Body of pancreas (tissue), 4 donors: ENCODE measurements around the gene NCOR1. TPM values are rescaled to one million over a fixed set of nuclear protein-coding genes. Genes with fewer than 3 reads are reported as not detected.
A peak's percentile ranks its signal among the peaks of the same experiment; 100 is the strongest.
"Not testable (repeated sequence)": the region's sequence is repeated elsewhere in the genome, so short reads cannot be mapped to it uniquely, and the experiment has no call there.

ENCODE experiments used
- ATAC-seq: fragments of 150-250 bp; one replicate; pipeline ENCODE4 v1.9.1; 2016
- DNase-seq, 4 donors: peaks; one replicate each; pipeline ENCODE4 v3.0.0-alpha.2; 2019
- H3K27ac ChIP-seq, 4 donors: fragments of 200-600 bp; sonication (generic); 1 replicate in 3 of 4; 2 replicates in 1 of 4; pipeline versions ENCODE4 v1.5.1 to v1.6.1; 2016 to 2019; ENCODE audit warnings: mild to moderate bottlenecking in 1 of 4, mixed read lengths in 1 of 4, moderate library complexity in 1 of 4
- H3K27me3 ChIP-seq, 2 donors: fragments of 200-600 bp; sonication (generic); one replicate each; pipeline ENCODE4 v1.6.0; 2016; ENCODE audit warnings: mild to moderate bottlenecking in 1 of 2
- H3K36me3 ChIP-seq, 2 donors: fragments of 200-600 bp; sonication (generic); replicated peaks in 1 of 2; 2 replicates each; pipeline ENCODE4 v1.5.1; 2016; ENCODE audit warnings: low read depth in 2 of 2; ENCODE audit not compliant: insufficient read depth in 1 of 2
- H3K4me1 ChIP-seq: fragments of 200-600 bp; sonication (generic); one replicate; pipeline ENCODE4 v1.6.0; 2016
- H3K4me3 ChIP-seq, 2 donors: fragments of 200-600 bp; sonication (generic); 1 replicate in 1 of 2; 2 replicates in 1 of 2; pipeline ENCODE4 v1.5.1; 2016 to 2019
- H3K9me3 ChIP-seq, 3 donors: fragments of 200-600 bp; sonication (generic); 1 replicate in 2 of 3; 2 replicates in 1 of 3; pipeline ENCODE4 v1.5.1; 2016
- CTCF ChIP-seq, 7 experiments: fragments of 450-650 bp in 4 of 7; fragments of 200-600 bp in 3 of 7; sonication (generic) in 3 of 7; IDR thresholded peaks; one replicate each; pipeline ENCODE4 v1.5.1; 2016 to 2019; ENCODE audit warnings: antibody characterized with exemption in 7 of 7
- POLR2A ChIP-seq, 3 donors: fragments of 450-650 bp; IDR thresholded peaks; one replicate each; pipeline ENCODE4 v1.6.1; 2016; ENCODE audit warnings: antibody characterized with exemption in 3 of 3, mild to moderate bottlenecking in 2 of 3
- WGBS, 2 donors: methylation state at CpG; one replicate each; pipeline ENCODE4 v1.1.5; 2017; 5-methylcytosine and 5-hydroxymethylcytosine counted together
- intact Hi-C: fragments of 100-400 bp; cut with DNase I; formaldehyde crosslinking; loops from one replicate; pipeline ENCODE4 v1.15.1; 2023
- total RNA-seq, 2 donors: library from RNA; depleted of rRNA; stranded (reverse); fragments of >200 nt; gene quantifications; one replicate each; pipeline ENCODE4 v1.1.0, GENCODE V29; 2016

Gene NCOR1
- total RNA-seq, 2 donors from 2014 or later = 120 to 230 TPM

GRCh38 chr17:16232391-16232790 lies 17.1 kb upstream of the NCOR1 start:
- no peaks in the 10 kb centered on the region for H3K36me3 ChIP-seq
- H3K27me3 ChIP-seq = no peaks in the 10 kb centered on the region
- DNase-seq (no peak), ATAC-seq (no peak)
- TF ChIP-seq CTCF (IDR thresholded peaks at IDR 0.05) (no peak), POLR2A (IDR thresholded peaks at IDR 0.05) (no peak)
- WGBS, 2 donors = 82 to 100% methylated on average over 1 of the region's 1 CpG
- no peak overlapping the region for H3K27ac ChIP-seq
- no peaks in the 10 kb centered on the region for H3K4me1 ChIP-seq
- no peak overlapping the region for H3K4me3 ChIP-seq
- intact Hi-C loops = no loop called here
- H3K9me3 ChIP-seq = no peaks in the 10 kb centered on the region

- 88 to 93% methylated on average over 8 of the region's 8 CpGs for WGBS, 2 donors
Measured at GRCh38 chr17:16229912-16230561, 14.7 kb upstream of the NCOR1 start.

GRCh38 chr17:16222406-16222805 lies 7.1 kb upstream of the NCOR1 start:
- intact Hi-C loops = no loop called here
- 98% methylated on average over 3 of the region's 3 CpGs for WGBS, 2 donors

More at GRCh38 chr17:16229912-16230561, 14.7 kb upstream of the NCOR1 start:
- H3K27me3 ChIP-seq, H3K4me1 ChIP-seq, intact Hi-C loops, H3K36me3 ChIP-seq, H3K27ac ChIP-seq, DNase-seq, H3K9me3 ChIP-seq, H3K4me3 ChIP-seq, ATAC-seq: not testable (repeated sequence)

GRCh38 chr17:16217002-16217635 lies 1.8 kb upstream of the NCOR1 start, which contains the start of gene PIGL:
Gene PIGL, plus strand, starts transcription at chr17:16217210. Its CDS starts 17 bp downstream, at chr17:16217227.
- ATAC-seq = peak; percentile 70
- H3K36me3 ChIP-seq = no peaks in the 10 kb centered on the region
- TF ChIP-seq POLR2A (IDR thresholded peaks at IDR 0.05) (peak in 2 of 3 donors; percentile 62 to 72), CTCF (IDR thresholded peaks at IDR 0.05) (peak in 1 of 7 experiments; percentile 14)
- peaks cover 42% of the 10 kb centered on the region for H3K4me1 ChIP-seq
- 0 to 1% methylated on average over 14 to 29 of the region's 29 CpGs for WGBS, 2 donors
- intact Hi-C loops = no loop called here
- H3K4me3 ChIP-seq = peak within 1 kb of the TSS; percentile 67 to 90
- no peaks in the 10 kb centered on the region for H3K9me3 ChIP-seq
- H3K27ac ChIP-seq = peak within 1 kb of the TSS; percentile 77 to 96 (median 94)
- no peaks in the 10 kb centered on the region for H3K27me3 ChIP-seq
- DNase-seq = peak; percentile 89 to 93 (median 92)

More at GRCh38 chr17:16222406-16222805, 7.1 kb upstream of the NCOR1 start:
- ATAC-seq (no peak), DNase-seq (no peak)
- H3K4me1 ChIP-seq = peaks cover 11% of the 10 kb centered on the region
- H3K27ac ChIP-seq = no peak overlapping the region
- H3K9me3 ChIP-seq = no peaks in the 10 kb centered on the region
- H3K27me3 ChIP-seq = no peaks in the 10 kb centered on the region
- H3K4me3 ChIP-seq = no peak overlapping the region
- no peaks in the 10 kb centered on the region for H3K36me3 ChIP-seq
- no peak for TF ChIP-seq POLR2A (IDR thresholded peaks at IDR 0.05)
- no peak for TF ChIP-seq CTCF (IDR thresholded peaks at IDR 0.05)

- Histone ChIP-seq H3K4me3 (peak overlapping the region in 1 of 2 donors; percentile 90), H3K27ac (peak overlapping the region; percentile 77 to 96 (median 94)), H3K4me1 (peaks cover 48% of the 10 kb centered on the region)
- H3K9me3 ChIP-seq, H3K27me3 ChIP-seq, DNase-seq, H3K36me3 ChIP-seq, intact Hi-C loops, ATAC-seq: not testable (repeated sequence)
- WGBS, 2 donors = 70 to 71% methylated on average over 37 to 38 of the region's 38 CpGs
Measured at GRCh38 chr17:16216341-16217001, 1.1 kb upstream of the NCOR1 start.
